GM19240 (cell line): ENCODE data around the gene LIPH.

Experiments used
- DNase-seq: peaks from one replicate; pipeline ENCODE4 v3.0.0; 2011; ENCODE audit warnings: low spot score; ENCODE audit not compliant: insufficient read length

The LIPH gene

DNA sequence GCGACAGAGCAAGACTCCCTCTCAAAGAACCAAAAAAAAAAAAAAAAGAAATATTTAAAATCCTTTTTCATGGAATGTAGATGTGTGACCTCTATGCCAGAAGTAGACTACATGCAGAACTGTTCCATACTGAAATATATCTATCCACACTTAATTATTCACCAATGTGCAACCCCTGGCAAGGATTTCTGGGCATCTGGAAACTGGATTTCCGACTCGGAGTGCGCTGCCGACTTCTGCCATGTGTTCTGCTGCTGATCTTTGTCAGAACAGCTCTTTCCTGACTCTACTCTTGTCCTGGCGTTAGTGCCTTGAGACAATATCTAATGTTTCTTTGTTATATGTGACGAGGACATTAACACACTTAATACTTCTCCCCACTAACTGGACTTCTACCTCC is 11.7 kb downstream of the LIPH start:
- DNase-seq: no peak

DNA sequence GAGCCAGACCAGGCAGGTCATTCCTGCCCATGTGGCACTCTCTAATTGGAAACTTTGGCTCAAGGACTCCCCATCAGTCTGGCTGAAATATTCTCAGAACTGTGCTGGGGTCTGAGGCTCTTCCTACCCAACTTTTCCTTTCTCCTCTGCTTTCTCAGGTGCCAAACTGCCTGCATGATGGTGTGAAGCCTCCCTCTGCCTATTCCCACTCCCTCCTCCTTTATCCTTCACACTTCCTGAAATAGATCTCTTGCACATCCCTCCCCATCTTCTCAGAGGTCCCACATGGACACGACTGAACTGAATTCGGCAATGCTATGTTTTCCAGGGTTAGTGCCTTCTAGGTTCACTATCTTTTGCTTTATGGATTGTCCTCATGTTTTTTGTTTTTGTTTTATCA is 12.5 kb downstream of the LIPH start:
- DNase-seq: no peak

DNA sequence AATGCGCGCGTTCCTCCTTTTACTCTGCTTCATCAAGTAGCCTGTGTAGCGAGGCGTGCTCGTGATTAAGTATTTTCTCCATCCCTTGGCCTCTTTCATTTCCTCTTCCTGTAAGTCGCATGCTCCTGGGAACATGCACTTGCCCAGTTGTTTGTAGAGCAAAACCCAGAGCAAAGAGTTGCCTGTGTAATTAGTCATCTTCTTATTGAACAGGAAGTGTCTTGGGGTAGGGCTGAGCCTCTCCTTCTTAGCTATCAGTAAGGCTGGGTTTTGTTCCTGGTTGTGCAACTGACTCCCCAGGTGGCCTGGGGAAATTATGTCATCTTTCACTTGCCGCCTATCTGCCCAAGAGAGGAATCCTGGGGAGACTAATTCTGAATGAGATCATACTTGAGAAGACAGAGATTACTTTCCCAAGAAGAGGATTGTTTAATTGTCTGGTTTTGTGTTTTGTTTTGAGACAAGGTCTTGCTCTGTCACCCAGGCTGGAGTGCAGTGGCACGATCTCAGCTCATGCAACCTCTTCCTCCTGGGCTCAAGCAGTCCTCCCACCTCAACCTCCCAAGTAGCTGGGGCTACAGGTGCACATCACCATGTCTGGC is 14.9 kb downstream of the LIPH start:
- DNase-seq: peak; percentile 65

GRCh38 chr3:185534511-185534910 is 17.9 kb downstream of the LIPH start:
- DNase-seq: no peak

- no peak for DNase-seq
Observed at GRCh38 chr3:185532901-185533300, 19.5 kb downstream of the LIPH start.

DNA sequence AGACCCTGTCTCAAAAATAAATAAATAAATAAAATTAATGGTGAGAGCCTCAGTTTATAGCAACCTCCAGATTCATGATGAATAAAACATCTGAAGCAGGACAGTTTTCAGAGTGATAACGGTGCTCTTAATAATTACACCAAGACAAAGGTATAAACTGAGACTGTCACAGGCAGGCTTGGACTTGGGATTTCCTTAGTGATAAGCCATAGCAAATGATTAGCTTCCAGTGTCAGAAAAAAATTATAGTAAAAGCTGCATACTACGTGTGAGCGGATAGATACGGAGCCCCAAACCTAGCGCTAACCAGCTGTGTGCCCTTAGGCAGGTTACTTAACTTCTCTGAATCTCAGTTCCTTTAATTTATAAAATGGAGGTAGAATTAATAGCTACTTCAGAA is 21.5 kb downstream of the LIPH start:
- DNase-seq: no peak

- no peak for DNase-seq
Observed at GRCh38 chr3:185528532-185528931, 23.9 kb downstream of the LIPH start.

GRCh38 chr3:185527364-185527763 is 25.0 kb downstream of the LIPH start:
- no peak for DNase-seq

- DNase-seq: no peak
Observed at GRCh38 chr3:185526349-185526951, 25.9 kb downstream of the LIPH start.

GRCh38 chr3:185521349-185522138 is 30.8 kb downstream of the LIPH start:
- no peak for DNase-seq

- DNase-seq: no peak
Observed at GRCh38 chr3:185519021-185519420, 33.4 kb downstream of the LIPH start.

- DNase-seq: no peak
Observed at GRCh38 chr3:185517387-185518130, 34.8 kb downstream of the LIPH start.

- no peak for DNase-seq
Observed at GRCh38 chr3:185511711-185512110, 40.7 kb downstream of the LIPH start.

DNA sequence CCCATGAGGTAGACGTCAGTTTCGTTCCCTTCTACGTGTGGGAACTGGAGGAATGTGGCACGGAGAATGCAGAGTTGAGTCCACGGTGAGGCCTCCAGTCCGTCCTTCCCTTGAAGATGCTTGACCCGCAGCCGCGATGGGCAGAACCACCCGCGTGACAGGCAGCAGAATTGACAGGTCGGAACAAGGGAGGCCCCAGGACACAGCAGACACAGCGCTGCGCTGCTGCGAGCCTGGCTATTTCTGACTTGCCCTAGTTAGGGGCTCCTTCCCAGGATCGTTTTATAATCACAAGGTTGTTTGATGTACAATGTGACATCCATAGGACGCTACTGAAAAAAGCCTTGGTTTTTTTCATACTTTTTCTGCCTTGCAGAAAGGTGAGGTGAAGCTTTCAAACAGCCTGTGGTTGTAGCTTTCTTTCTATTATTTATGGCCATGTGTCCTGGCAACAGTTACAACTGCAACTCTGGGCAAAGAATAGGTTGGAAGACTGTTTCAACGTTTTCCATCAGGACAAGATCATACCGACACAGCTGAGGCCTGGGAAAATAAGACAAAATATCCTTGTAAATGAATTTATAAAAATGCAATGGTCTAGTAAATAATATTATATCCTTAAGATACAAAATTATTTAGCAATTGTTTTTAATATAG is 43.9 kb downstream of the LIPH start:
- no peak for DNase-seq

- DNase-seq: no peak
Observed at GRCh38 chr3:185507883-185508282, 44.5 kb downstream of the LIPH start.

DNA sequence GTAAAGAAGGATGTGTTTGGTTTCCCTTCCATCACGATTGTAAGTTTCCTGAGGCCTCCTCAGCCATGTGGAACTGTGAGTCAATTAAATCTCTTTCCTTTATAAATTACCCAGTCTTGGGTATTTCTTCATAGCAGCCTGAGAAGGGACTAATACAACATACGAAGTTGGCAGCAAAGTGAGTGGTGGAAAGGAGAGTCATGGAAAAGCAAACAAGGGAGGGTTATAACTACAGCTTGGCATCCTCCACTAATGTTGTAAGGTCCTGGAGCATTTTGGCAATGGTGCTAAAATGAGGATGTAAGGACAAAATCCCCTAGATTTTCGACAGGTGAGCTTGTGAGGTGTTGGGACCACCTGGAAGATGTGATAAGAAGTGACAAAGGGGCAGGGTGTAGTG is 47.8 kb downstream of the LIPH start:
- no peak for DNase-seq

DNA sequence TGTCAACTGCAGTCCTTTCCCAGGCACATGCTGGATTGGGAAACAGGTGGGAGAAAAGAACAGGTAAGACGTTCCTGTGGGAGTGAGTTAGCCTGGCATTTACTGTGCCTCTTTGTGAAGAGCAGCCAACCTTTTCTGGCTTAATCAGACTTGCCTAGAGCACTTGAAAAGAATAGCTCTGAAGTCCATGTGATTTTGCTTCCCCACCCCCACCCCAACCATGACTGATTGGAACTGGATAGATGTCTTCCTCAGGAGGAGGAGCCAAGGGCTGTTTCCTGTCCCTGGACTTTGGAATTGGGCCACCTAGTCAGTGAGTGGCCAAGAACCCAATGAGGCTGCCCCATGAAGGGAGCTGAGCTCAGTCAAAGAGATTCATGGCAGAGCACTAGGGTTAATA is 48.9 kb downstream of the LIPH start:
- DNase-seq: no peak

DNA sequence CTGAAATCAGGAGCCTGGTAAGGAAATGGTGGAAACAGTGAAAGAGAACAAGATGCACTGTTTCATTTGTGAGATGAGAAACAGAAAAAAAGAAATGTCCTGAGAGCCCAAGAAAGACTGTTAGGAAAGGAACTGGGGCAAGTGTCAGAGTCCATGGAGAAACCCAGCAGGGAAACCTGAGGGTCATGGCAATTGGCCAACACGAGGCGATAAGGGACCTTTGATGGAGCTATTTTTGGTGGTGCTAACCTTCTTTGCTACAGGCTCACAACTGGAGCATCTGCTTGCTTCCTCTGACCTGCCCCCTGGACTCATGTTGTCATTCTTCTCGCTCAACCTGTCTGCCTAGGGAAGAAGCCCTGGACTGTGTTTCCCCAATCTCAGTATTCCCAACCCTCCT is 49.4 kb downstream of the LIPH start:
- DNase-seq: no peak

GRCh38 chr3:185498503-185499396 is 53.6 kb downstream of the LIPH start, which contains the start of gene TMEM41A:
TSS of gene TMEM41A (minus strand) at chr3:185499035. CDS start at chr3:185498961, 74 bp downstream.
- DNase-seq: peak; percentile 84

DNA sequence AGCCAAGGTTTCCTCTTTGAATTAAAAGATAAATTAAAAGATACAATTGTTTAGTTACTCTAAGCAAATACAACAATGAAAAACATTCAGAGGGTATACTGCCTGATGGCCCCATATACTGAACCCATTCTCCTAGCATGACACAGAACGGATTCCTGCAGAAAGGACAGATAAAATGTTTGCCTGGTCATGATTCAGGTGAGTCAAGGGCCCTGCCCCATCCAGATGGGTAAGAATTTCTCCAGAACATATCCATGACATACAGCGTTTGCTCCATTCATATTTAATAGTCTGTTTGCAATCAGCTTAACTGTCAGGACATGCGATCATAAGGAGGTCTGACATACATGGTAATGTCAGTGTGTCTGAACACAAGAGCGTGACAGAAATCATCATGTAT is 62.1 kb downstream of the LIPH start:
- no peak for DNase-seq
